ENCODE results near the gene FOXK1.

The FOXK1 gene

DNA sequence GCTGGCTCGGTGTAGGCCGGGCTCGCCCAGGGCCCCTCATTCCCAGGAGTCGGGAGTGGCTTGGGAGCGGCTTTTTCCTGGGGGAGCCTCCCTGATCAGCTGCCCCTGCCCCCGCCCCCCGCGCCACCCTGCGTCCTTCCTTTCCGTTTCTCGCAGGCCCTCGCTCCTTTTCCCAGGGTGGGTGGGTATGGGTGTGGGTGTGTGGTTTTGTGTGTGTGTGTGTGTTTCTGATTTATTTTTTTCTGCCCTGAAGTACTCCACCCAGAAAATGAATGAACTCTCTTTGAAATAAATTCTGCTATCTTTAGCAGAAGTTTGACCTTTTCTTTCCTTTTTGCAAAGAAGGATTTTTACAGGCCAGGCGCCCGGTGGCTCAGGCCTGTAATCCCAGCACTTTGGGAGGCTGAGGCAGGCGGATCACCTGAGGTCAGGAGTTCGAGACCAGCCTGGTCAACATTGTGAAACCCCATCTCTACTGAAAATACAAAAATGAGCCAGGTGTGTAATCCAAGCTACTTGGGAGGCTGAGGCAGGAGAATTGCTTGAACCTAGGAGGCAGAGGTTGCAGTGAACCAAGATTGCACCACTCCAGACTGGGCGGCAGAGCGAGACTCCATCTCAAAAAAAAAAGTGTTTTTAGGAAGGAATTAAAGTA is 63.3 kb downstream of the FOXK1 start:
- no peak for DNase-seq (ENCODE audit: low spot score)

DNA sequence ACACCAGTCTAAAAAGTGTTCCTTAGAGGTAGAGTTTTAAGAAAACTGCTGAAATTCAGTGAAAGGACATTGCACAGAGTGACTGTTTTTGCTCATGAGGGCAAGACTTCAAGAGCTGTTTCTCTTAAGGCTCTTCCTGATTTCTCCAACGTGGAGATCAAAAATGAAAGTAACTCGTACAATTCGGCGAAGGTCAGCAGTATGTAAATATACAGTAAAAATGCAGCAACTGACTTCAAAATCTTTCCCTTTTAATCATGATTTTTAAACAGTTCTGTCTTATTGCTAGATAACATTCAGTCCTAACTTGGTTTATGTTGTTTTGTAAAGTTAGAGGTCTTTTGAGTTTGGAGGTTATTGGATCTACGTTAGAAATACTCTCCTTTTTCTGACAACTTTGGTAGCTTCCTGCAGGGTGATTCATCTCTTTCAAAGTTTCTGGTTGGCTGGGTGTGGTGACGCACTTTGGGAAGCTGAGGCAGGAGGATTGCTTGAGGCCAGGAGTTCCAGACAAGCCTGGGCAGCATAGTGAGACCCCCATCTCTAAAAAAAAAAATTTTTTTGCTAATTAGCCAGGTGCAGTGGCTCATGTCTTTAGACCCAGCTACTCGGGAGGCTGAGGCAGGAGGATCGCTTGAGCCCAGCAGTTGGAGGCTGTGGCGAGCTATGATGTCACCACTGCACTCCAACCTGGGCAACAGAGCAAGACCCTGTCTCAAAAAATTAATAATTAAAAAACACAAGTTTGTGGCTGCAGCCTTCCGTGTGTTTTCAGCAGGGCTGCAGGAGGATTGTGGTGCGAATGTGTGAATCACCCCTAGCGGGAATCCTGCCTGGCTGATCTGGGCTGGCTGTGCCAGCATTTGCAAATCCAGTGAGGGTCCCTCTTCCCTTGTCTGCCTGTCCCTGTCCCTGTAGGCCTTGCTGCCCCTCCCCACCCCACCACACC is 64.2 kb downstream of the FOXK1 start:
- no peak for DNase-seq (ENCODE audit: low spot score)

DNA sequence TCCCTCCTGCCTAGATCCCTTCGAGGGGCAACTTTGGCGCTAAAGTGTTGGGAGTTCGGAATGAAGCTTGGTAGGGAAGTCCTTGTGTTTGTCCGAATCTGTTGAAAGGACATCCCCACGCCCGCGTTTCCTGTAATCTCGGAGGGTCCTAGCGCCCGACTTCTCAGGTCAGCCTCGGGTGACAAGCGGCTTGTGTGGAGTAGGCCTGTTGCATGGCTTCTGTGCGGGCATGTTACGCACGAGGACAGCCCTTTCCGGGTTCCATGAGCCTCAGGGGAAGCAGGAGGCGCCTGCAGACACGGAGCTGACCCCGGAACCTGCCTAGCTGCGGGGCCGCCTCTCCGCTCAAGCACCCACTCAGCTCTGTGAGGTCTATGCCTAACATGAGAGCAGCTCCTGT is 64.9 kb downstream of the FOXK1 start:
- no peak for DNase-seq (ENCODE audit: low spot score)

DNA sequence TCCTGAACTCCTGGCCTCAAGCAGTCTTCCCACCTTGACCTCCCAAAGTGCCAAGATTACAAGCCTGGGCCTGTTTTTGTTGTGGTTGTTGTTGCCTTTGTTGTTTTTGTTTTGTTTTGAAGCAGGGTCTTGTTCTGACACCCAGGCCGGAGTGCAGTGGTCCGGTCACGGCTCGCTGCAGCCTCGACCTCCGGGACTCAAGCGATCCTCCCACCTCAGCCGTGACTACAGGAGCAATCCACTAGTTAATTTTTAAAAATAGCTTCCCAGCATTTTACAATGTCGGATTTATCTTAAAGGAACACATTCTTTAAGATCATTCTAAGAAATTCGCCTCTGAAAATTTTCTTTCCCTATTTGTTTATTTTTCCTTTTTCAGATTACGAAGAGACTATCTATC is 65.7 kb downstream of the FOXK1 start:
- no peak for DNase-seq (ENCODE audit: low spot score)

DNA sequence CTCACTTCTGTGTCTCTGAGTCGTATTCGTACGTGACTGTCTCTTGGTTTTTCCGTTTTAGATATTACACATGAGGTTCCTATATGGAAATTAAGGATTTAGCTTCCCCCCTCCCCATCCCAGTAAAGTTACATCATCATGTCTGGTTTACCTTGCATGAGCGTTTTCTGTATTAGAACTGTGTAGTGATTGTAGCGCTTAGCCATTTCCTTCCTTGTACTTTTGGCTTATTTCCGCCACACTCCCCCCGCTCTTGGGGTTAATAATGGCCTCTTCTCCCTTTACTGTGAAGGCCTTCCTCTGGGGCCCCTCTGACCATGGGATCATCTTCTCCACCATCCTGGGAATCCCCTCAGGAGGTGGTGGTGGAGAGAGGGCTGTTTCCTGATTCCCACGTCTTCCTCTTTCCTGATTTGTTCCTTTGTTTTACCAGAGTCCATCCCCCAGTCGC is 66.2 kb downstream of the FOXK1 start:
- no peak for DNase-seq (ENCODE audit: low spot score)

DNA sequence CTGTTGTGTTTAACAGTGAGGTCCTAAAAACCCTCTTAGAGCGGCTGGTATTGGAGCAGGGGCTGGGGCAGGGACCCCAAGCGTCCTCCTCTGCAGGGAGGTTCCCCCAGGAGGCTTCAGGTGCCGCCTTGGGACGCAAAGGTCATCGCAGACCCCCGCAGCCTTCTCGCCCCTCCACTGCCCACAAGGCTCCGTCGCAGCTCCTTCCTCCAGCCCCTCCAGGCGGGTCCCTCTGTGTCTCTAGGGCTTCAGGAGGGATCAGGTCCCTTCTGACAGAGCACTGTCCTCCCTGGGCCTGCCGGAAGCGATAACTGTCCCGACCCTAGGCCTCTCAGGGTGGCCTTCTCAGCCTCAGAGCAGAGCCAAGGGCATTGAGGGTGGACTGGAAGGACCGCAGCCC is 67.3 kb downstream of the FOXK1 start:
- DNase-seq (ENCODE audit: low spot score) = no peak

DNA sequence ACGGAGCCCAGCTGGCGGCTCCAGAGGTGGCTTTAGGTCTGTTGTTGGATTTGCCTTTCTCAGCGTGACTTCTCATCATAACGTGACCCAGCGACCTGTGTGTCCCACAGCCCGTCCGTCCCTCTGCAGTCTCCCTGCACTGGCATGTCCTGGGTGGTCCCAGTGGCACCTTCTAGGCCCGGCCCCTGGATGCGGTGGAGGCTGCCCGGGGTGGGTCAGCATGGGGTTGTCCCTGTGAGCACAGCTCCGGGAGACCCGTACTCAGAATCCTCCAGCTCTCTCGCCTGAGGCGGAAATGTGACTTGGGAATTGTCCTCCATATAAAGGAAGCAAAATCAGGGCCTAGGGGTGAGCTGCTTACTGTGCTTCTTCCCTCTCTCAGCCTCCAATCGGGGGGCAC is 67.7 kb downstream of the FOXK1 start:
- DNase-seq (ENCODE audit: low spot score) = no peak

DNA sequence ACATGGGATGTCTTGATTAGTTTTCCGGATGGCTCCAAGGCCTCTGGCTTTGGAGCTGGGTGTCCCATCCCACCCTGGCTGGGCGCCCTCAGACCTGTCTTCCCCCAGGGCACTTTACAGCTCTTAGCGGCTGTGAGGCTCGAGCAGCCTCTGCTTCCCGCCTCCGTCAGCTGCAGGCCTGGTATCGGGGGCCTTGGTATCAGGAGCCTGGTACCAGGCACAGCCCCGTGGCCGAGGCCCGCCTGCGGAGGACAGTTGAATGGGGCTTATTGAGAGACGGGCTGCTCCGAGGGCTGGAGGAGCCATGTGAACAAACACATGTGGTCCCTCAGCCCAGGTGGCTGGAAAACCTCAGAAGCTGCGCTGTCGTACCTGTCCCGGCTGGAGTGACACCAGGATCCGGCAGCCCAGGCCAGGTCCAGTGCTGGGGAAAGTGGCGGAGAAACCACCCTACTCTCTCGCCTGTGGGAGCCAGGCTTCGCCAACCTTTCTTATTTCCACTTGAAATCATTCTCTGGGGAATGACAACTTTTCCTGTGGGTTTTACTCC is 69.4 kb downstream of the FOXK1 start:
- peak; percentile 74 for DNase-seq (ENCODE audit: low spot score)

DNA sequence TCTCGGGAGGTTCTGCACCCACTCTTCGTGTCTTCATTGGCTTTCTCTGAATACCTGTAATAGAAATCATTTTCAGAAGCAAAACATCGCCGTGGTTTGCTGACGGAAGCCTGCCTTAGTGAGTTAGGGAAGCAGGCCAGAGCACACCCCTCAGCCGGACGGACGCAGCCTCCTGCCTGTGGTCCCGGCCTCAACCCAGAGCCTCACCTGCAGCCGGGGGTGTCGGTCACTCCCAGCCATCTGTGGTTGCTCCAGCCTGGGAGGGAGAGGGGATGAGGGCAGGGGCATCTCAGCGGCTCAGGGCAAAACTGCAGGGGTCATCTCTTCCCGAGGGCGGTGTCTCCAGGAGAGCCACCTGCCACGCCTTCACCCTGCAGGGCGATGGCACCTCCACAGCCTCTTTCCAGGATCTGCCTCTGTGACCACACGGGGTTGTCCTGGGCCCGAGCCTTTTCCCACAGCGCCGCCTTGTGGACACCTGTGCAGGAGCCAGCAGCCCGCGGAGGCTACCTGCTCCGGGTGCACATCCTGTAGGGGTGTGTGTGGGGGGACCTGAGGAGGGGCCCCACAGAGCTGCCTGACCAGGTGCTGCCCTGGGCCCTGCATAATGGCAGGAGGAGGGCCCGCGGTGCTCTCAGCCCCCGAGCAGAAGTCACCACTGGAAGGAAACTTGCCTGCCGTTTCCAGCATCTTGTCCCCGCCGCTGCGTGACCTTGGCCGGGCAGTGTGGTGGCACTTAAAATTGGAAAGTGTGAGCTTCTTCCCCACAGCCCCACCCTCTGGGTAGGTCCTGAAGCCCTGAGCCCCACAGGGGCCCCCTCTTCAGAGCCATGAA is 71.7 kb downstream of the FOXK1 start:
- peak; percentile 58 for DNase-seq (ENCODE audit: low spot score)

DNA sequence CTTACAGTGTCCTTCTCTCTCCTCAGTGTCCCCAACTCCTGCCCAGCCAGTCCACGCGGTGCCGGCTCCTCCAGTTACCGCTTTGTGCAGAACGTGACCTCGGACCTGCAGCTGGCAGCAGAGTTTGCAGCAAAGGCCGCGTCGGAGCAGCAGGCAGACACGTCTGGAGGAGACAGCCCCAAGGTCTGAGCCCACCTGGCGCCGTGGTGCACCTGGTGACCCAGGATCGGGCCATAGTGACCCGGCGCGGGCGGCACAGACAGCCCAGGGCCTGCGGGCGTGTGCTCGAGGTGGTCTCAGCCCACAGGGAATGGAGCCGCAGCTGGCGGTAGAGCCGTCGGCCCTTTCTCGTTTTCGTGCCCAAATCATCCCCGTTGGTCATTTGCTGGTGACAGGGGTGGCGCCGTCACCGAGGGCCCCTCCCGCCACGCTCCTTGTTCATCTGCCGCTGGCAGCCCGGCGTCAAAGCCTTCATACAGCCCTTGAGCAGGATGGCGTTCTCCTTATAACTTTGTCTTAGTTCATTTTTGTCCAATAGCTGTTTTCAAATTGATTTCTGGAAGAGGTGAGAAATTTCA is 72.4 kb downstream of the FOXK1 start:
- no peak for DNase-seq (ENCODE audit: low spot score)

DNA sequence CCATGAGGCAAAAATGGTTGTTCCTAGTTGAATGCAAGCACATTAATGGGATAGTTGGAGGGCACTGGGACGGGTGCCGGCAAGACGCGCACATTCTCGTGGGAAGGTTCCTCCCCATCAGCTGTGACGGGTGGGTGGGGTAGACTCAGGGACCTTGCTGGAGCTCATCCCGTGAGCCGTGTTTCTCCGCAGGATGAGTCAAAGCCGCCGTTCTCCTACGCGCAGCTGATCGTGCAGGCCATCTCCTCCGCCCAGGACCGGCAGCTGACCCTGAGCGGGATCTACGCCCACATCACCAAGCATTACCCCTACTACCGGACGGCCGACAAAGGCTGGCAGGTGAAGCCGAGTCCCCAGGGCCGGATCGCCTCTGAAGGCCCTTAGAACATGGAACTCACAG is 73.0 kb downstream of the FOXK1 start:
- no peak for DNase-seq (ENCODE audit: low spot score)

DNA sequence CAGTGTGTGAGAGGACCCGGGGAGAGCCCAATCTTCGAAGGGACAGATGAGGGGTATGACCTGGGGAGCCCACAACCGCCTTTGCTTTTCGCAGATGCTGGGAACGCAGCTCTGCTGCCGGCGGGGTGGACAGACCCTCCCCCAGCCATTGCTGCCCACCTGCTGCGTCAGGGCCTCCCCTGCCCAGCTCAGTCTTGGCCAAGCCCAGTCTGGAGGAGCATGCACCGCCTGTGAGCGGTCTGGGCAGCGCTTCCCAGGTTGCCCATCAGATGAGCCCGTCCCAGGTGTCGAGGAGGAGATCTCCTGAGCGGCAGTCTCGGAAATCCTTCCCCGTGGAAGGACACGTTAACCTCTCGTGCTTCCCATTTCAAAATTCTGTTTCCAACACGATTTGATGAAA is 76.0 kb downstream of the FOXK1 start:
- DNase-seq (ENCODE audit: low spot score) = no peak

DNA sequence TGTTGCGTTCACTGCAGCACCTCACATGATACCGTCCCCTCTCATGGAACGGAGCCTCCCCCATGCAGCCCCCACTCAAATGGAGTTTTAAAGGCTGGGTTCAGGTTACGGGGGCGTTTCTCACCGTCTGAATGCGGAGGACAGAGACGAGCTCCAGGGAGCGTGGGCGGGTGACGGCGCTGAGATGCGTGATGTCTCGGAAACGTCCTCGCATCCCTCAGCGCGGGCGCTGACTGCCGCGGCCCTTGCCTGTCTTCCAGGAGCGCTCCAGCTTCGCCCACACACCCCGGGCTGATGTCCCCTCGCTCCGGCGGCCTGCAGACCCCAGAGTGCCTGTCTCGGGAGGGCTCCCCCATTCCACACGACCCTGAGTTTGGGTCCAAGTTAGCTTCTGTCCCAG is 76.7 kb downstream of the FOXK1 start:
- DNase-seq (ENCODE audit: low spot score) = no peak

DNA sequence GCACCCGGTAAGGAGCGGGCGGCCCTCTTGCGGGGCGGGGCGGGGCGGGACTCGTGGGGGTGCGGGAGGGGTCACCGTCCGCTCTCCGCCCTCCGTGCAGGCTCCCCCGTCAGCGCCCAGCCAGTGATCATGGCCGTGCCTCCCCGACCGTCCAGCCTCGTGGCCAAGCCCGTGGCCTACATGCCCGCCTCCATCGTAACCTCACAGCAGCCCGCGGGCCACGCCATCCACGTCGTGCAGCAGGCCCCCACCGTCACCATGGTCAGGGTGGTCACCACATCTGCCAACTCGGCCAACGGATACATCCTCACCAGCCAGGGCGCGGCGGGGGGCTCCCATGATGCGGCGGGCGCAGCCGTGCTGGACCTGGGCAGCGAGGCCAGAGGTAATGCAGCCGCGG is 77.1 kb downstream of the FOXK1 start:
- no peak for DNase-seq (ENCODE audit: low spot score)

DNA sequence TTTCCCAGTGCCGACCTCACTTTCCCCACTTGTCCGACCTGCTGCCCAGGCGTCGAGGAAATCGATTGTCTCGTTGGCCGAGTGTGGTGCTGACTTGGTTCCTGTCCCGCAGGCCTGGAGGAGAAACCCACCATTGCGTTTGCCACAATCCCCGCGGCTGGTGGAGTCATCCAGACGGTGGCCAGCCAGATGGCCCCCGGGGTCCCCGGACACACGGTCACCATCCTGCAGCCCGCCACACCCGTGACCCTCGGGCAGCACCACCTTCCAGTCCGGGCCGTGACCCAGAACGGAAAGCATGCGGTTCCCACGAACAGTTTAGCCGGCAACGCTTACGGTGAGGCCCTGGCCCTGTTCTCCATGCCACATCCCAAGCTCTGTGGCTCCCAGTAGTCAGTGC is 78.9 kb downstream of the FOXK1 start:
- DNase-seq (ENCODE audit: low spot score) = no peak

DNA sequence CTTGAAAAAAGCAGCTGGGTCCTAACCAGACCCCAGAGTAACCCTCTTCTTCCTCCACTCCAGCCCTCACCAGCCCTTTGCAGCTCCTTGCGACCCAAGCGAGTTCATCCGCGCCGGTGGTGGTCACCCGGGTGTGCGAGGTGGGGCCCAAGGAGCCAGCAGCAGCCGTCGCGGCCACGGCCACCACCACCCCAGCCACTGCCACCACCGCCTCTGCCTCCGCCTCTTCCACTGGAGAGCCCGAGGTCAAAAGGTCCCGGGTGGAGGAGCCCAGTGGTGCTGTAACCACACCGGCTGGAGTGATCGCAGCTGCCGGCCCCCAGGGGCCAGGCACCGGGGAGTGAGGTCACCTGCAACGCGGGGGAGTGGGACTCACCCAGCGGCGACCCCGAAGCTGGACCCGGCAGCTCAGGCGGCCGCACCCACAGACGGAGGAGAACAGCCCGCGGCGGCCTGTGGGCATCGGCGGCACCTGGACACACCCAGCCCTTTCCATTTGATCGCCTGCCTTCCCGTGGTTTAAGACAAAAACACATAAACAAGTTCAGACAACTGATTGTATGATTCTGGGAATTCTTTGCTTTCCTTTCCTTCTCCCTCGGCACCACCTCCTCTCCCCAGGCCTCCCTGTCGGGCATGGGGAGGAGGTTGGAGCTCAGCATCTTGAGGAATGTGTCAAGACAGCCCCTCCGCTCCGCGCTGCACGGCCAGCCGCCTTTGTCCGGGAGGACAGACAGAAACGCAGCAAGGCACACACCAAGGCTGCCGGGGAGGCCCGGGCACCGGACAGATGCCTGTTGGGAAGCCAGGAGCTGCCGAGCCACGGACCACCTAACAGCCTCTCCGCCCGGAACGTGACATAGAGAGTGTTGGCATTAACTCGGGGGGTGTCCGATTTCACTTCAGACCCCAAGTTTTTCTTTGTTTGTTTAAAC is 80.3 kb downstream of the FOXK1 start:
- no peak for DNase-seq (ENCODE audit: low spot score)

DNA sequence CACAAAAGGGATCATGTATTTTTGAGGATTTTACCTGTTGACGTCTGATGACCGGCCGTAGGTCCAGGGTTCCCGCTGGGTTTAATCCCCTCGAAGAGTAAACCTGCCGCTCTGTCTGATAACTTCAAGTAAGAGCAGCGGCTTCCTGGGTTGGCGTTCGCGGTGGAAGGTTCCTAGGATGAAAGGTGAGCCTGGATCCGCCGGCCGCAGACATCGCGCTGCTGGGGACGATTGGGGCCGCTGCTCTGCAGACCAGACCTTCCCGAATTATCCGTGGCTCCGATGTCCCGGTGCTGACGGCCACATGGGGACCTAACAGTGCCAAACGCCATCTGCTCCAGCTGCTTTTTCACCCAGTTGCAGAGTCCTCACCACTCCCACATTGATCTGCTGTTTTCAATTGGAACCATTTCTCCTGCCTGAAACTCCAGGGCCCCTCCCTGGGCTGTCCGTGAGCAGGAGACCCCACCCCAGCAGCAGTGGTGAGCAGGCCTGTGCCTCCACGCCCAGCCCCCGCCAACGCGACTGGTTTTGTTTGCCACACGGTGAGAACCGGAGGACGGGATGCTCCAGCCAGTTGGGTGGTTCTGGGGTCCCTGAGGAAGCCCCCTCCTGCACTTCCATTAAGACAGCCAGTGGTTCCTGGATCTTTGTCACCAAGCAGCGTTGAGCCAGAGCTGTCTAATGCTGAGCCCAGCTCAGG is 81.1 kb downstream of the FOXK1 start:
- no peak for DNase-seq (ENCODE audit: low spot score)

DNA sequence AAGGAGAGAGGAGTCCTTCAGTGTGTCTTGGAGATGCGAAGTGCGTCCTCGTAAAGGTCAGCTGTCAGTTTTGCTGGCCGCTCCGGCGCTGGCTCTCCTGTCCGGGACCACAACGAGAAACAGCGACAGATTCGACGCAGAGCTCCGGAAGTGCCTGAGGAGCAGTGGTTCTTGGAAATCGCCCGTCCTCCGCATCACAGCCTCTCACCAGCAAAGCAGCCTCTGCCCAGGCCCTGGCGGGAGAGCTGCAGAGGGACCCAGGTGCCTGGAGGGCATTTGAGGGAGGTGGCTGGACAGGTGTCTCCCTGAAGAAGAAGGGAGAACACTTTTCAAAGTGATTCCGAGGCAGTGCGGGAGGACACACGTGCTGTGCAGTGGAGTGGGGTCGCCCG is 81.7 kb downstream of the FOXK1 start:
- DNase-seq (ENCODE audit: low spot score) = no peak

DNA sequence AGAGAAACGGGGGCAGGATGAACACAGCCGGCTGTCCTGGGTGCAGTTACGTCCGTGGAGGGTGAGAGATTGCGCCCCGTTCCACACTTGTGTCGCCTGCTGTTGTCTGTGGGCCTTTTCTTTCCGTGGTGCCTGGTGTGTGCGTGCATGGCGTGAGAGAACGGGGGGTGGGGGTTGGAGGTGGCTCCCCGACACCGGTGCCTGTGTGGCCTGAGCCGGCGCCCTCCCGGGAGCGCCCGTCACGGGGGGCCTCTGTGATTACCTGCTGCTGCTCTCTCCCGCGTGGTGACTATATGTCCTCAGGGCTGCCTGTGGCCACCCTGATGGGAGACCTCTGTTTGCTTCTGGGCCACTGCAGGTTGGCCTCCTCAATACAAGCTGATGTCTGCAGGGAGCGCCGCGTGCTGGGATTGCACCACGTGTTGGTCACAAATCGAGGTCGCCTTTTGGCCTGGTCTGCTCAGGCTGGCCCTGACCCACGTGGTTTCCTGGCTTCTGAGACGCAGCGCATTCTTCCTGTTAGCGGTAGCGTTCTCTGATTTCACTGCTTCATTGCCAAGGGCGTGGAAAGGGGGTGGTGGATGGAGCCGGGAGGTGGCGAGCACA is 82.4 kb downstream of the FOXK1 start:
- no peak for DNase-seq (ENCODE audit: low spot score)

Measured in putamen (tissue), 1 donor.